IMR-90 (cell line): Measurements from ENCODE around the gene PIK3C3. TPM values are rescaled to one million over a fixed set of nuclear protein-coding genes. Genes with fewer than 3 reads are reported as not detected.

ENCODE experiments used
- ATAC-seq: fragments of 200-7000 bp; cut with Tn5 transposase; 2 replicates; pipeline ENCODE4 v1.9.1; 2020; ENCODE audit warnings: low read depth, mild to moderate bottlenecking, moderate library complexity
- BruUV-seq: library from RNA; stranded (reverse); fragments of 400-500 nt; replicated peaks from 2 replicates; lab custom pipeline; 2021; lab: Mats Ljungman, UMichigan
- CTCF ChIA-PET: fragments of 300-600 bp; formaldehyde crosslinking; extraction: SDS; loops from one replicate; lab custom pipeline; 2021; ENCODE audit warnings: antibody characterized with exemption; lab: Yijun Ruan, JAX
- POLR2A ChIA-PET: fragments of 300-600 bp; sonication (Branson Sonifier 250); formaldehyde crosslinking; loops from one replicate; lab custom pipeline; 2022; ENCODE audit warnings: antibody characterized with exemption; ENCODE audit not compliant: unreplicated experiment; lab: Charles Lee
- DNase-seq: peaks from one replicate; pipeline ENCODE4 v3.0.0; 2013
- H2AFZ ChIP-seq: replicated peaks from 2 replicates; pipeline ENCODE3; 2013; ENCODE audit warnings: low read length, mild to moderate bottlenecking; ENCODE audit not compliant: poor library complexity
- H2AK5ac ChIP-seq: 2 replicates; pipeline ENCODE4 v1.6.1; 2013; ENCODE audit warnings: low read depth, low read length, inconsistent platforms
- H2AK9ac ChIP-seq: replicated peaks from 2 replicates; pipeline ENCODE3; 2013; ENCODE audit warnings: mild to moderate bottlenecking, low read depth, low read length, moderate library complexity; ENCODE audit not compliant: poor library complexity
- H2BK120ac ChIP-seq: 2 replicates; pipeline ENCODE4 v1.6.1; 2013; ENCODE audit warnings: low read depth, low read length, inconsistent platforms
- H2BK15ac ChIP-seq: 3 replicates; pipeline ENCODE4 v1.6.1; 2013; ENCODE audit warnings: low read depth, low read length, inconsistent platforms
- H2BK20ac ChIP-seq: 2 replicates; pipeline ENCODE4 v1.6.1; 2013; ENCODE audit warnings: low read depth, mild to moderate bottlenecking, inconsistent platforms, low read length, moderate library complexity
- H2BK5ac ChIP-seq: 2 replicates; pipeline ENCODE4 v1.6.1; 2013; ENCODE audit warnings: mild to moderate bottlenecking, low read depth, low read length, inconsistent platforms; ENCODE audit not compliant: poor library complexity, severe bottlenecking
- H3K14ac ChIP-seq: replicated peaks from 2 replicates; pipeline ENCODE4 v1.6.1; 2013; ENCODE audit warnings: low read depth, low read length, inconsistent platforms
- H3K18ac ChIP-seq: 2 replicates; pipeline ENCODE4 v1.6.1; 2013; ENCODE audit warnings: low read depth, low read length, control low read depth
- H3K23ac ChIP-seq: 2 replicates; pipeline ENCODE4 v1.6.1; 2013; ENCODE audit warnings: low read depth, low read length, inconsistent platforms
- H3K27ac ChIP-seq: 2 replicates; pipeline ENCODE4 v1.5.1; 2013; ENCODE audit warnings: mild to moderate bottlenecking, control low read depth, low read length; ENCODE audit not compliant: insufficient read depth
- H3K27me3 ChIP-seq: 2 replicates; pipeline ENCODE4 v1.6.1; 2013; ENCODE audit warnings: low read length; ENCODE audit not compliant: control insufficient read depth, insufficient read depth
- H3K36me3 ChIP-seq: 2 replicates; pipeline ENCODE4 v1.6.1; 2013; ENCODE audit warnings: low read length, mixed read lengths; ENCODE audit not compliant: control insufficient read depth, insufficient read depth
- H3K4ac ChIP-seq: 2 replicates; pipeline ENCODE4 v1.6.1; 2013; ENCODE audit warnings: low read depth, low read length, inconsistent platforms
- H3K4me1 ChIP-seq: 2 replicates; pipeline ENCODE4 v1.6.1; 2013; ENCODE audit warnings: low read length, mixed read lengths; ENCODE audit not compliant: control insufficient read depth, insufficient read depth
- H3K4me2 ChIP-seq: 2 replicates; pipeline ENCODE4 v1.6.1; 2013; ENCODE audit warnings: low read depth, mild to moderate bottlenecking, control low read depth, low read length, moderate library complexity
- H3K4me3 ChIP-seq: 2 replicates; pipeline ENCODE4 v1.5.1; 2013; ENCODE audit warnings: low read depth, mild to moderate bottlenecking, control low read depth, low read length, moderate library complexity; ENCODE audit not compliant: insufficient read depth
- H3K56ac ChIP-seq: 2 replicates; pipeline ENCODE4 v1.6.1; 2013; ENCODE audit warnings: low read length, inconsistent platforms; ENCODE audit not compliant: insufficient read depth; ENCODE audit errors: extremely low read depth
- H3K79me1 ChIP-seq, 2 experiments: 2 replicates each; pipeline ENCODE4 v1.6.1; 2013; ENCODE audit warnings: low read length in 2 of 2, inconsistent platforms in 1 of 2, low read depth in 1 of 2
- H3K9ac ChIP-seq: 2 replicates; pipeline ENCODE4 v1.6.1; 2013; ENCODE audit warnings: low read depth, low read length, control low read depth
- H3K9me1 ChIP-seq: 2 replicates; pipeline ENCODE4 v1.6.1; 2013; ENCODE audit warnings: low read length, inconsistent platforms; ENCODE audit not compliant: insufficient read depth
- H3K9me3 ChIP-seq: 2 replicates; pipeline ENCODE4 v1.6.1; 2013; ENCODE audit warnings: low read length; ENCODE audit not compliant: control insufficient read depth, insufficient read depth
- H4K20me1 ChIP-seq: 2 replicates; pipeline ENCODE4 v1.6.1; 2013; ENCODE audit warnings: low read length, inconsistent platforms; ENCODE audit not compliant: insufficient read depth
- H4K5ac ChIP-seq: 2 replicates; pipeline ENCODE4 v1.6.1; 2013; ENCODE audit warnings: mild to moderate bottlenecking, low read depth, low read length, control low read depth
- H4K8ac ChIP-seq, 2 experiments: 2 replicates each; pipeline ENCODE4 v1.6.1; 2013; ENCODE audit warnings: low read depth in 2 of 2, low read length in 2 of 2, control low read depth in 1 of 2, inconsistent platforms in 1 of 2
- H4K91ac ChIP-seq: 2 replicates; pipeline ENCODE4 v1.6.1; 2013; ENCODE audit warnings: low read depth, low read length, inconsistent platforms; ENCODE audit not compliant: insufficient read depth
- BHLHE40 ChIP-seq: fragments of 150-350 bp; IDR thresholded peaks from 2 replicates; pipeline ENCODE4 v1.6.1; 2016; ENCODE audit warnings: mild to moderate bottlenecking, low read depth, low read length
- CEBPB ChIP-seq: IDR thresholded peaks from 2 replicates; pipeline ENCODE4 v1.6.1; 2012; ENCODE audit warnings: low read depth, low read length, improper control_type of control experiment
- CHD1 ChIP-seq: IDR thresholded peaks from 2 replicates; pipeline ENCODE4 v1.6.1; 2012; ENCODE audit warnings: low read depth, low read length, improper control_type of control experiment
- FOS ChIP-seq: fragments of 150-350 bp; IDR thresholded peaks from 2 replicates; pipeline ENCODE4 v1.6.1; 2016; ENCODE audit warnings: low read depth, low read length
- MAFK ChIP-seq: IDR thresholded peaks from 2 replicates; pipeline ENCODE4 v1.6.1; 2012; ENCODE audit warnings: low read depth, low read length, improper control_type of control experiment
- MAZ ChIP-seq: IDR thresholded peaks from 2 replicates; pipeline ENCODE4 v1.6.1; 2012; ENCODE audit warnings: low read depth, mild to moderate bottlenecking, low read length, improper control_type of control experiment, moderate library complexity, borderline replicate concordance
- MXI1 ChIP-seq: IDR thresholded peaks from 2 replicates; pipeline ENCODE4 v1.6.1; 2012; ENCODE audit warnings: low read depth, mild to moderate bottlenecking, low read length, moderate library complexity, borderline replicate concordance
- RAD21 ChIP-seq: IDR thresholded peaks from 2 replicates; pipeline ENCODE4 v1.6.1; 2012; ENCODE audit warnings: low read length, improper control_type of control experiment
- RCOR1 ChIP-seq: IDR thresholded peaks from 2 replicates; pipeline ENCODE4 v1.6.1; 2012; ENCODE audit warnings: mild to moderate bottlenecking, low read length, improper control_type of control experiment; ENCODE audit not compliant: insufficient replicate concordance
- SMC3 ChIP-seq: fragments of 150-350 bp; IDR thresholded peaks from 2 replicates; pipeline ENCODE4 v1.6.1; 2016; ENCODE audit warnings: low read depth, mild to moderate bottlenecking, antibody characterized with exemption, low read length, moderate library complexity
- WGBS, 2 experiments: methylation state at CpG; one replicate each; pipeline versions ENCODE4 v1.1.5 to v1.1.7; 2013; ENCODE audit warnings: missing lambda C conversion rate in 2 of 2; ENCODE audit not compliant: insufficient read length in 1 of 2; ENCODE audit errors: extremely low coverage in 2 of 2; 5-methylcytosine and 5-hydroxymethylcytosine counted together
- dilution Hi-C: fragments of 300-500 bp; cut with HindIII; formaldehyde crosslinking; loops from one replicate; pipeline ENCODE4 v1.14.3; 2018; ENCODE audit warnings: low sequenced_read_pairs; ENCODE audit not compliant: unreplicated experiment
- in situ Hi-C: fragments of 300-500 bp; cut with MboI; formaldehyde crosslinking; loops from 3 replicates; pipeline ENCODE4 v1.14.3; 2019; ENCODE audit warnings: low sequenced_read_pairs, inconsistent platforms, mixed read lengths
- intact Hi-C: fragments of 100-400 bp; cut with micrococcal nuclease; formaldehyde crosslinking; loops from 2 replicates; pipeline ENCODE4 v1.10.0; 2022
- polyA plus RNA-seq, 3 experiments: library from polyadenylated mRNA; depleted of rRNA; stranded (reverse); fragments of >200 nt; gene quantifications; 2 replicates each; pipeline ENCODE4 v1.2.3, GENCODE V29; 2012; ENCODE audit warnings: low replicate concordance in 1 of 3
- total RNA-seq: library from RNA; depleted of rRNA; stranded (reverse); fragments of >200 nt; gene quantifications from 2 replicates; pipeline ENCODE4 v1.2.3, GENCODE V29; 2012
- TF ChIP-seq, protein P1 (sequence below): fragments of 150-350 bp; IDR thresholded peaks from 2 replicates; pipeline ENCODE4 v1.6.1; 2016; ENCODE audit warnings: low read depth, mild to moderate bottlenecking, low read length, moderate library complexity, borderline replicate concordance

PIK3C3 gene
- total and polyA plus RNA-seq, 2 of the 4 experiments (the other 2 are of a cell fraction), result 41.2 to 57.2 TPM

GRCh38 chr18:41922841-41923240 lies 32.2 kb upstream of the PIK3C3 start:
- DNase-seq (no peak), ATAC-seq (no peak)
- no peak overlapping the region for H3K23ac ChIP-seq
- H3K9me1 ChIP-seq, result no peaks in the 10 kb centered on the region
- in situ Hi-C loops (no loop called here), dilution Hi-C loops (no loop called here), intact Hi-C loops (no loop called here)
- no peak overlapping the region for H2BK20ac ChIP-seq
- no peaks in the 10 kb centered on the region for H4K20me1 ChIP-seq
- no peaks in the 10 kb centered on the region for H3K79me1 ChIP-seq
- ChIA-PET POLR2A (no interaction called here), CTCF (no interaction called here)
- no peak overlapping the region for H3K56ac ChIP-seq
- BruUV-seq, result no TSS peak
- H2AFZ ChIP-seq, result no peak overlapping the region
- no peak overlapping the region for H3K14ac ChIP-seq
- no peak overlapping the region for H3K9ac ChIP-seq
- H3K27ac ChIP-seq, result no peak overlapping the region
- H3K27me3 ChIP-seq, result no peaks in the 10 kb centered on the region
- H3K4ac ChIP-seq, result no peak overlapping the region
- no peak overlapping the region for H3K4me3 ChIP-seq
- H2BK120ac ChIP-seq, result no peak overlapping the region
- H2AK9ac ChIP-seq, result no peak overlapping the region
- H4K8ac ChIP-seq, result no peak overlapping the region
- TF ChIP-seq, protein P1, sequence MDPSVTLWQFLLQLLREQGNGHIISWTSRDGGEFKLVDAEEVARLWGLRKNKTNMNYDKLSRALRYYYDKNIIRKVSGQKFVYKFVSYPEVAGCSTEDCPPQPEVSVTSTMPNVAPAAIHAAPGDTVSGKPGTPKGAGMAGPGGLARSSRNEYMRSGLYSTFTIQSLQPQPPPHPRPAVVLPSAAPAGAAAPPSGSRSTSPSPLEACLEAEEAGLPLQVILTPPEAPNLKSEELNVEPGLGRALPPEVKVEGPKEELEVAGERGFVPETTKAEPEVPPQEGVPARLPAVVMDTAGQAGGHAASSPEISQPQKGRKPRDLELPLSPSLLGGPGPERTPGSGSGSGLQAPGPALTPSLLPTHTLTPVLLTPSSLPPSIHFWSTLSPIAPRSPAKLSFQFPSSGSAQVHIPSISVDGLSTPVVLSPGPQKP, result no peak
- TF ChIP-seq MAZ (no peak), MXI1 (no peak), FOS (no peak), BHLHE40 (no peak), CEBPB (no peak), MAFK (no peak), SMC3 (no peak), RCOR1 (no peak), CHD1 (no peak), RAD21 (no peak)
- H3K4me1 ChIP-seq, result no peaks in the 10 kb centered on the region
- no CpG with 5 or more reads among the region's 1 CpG for WGBS, 2 experiments
- H3K9me3 ChIP-seq, result no peaks in the 10 kb centered on the region
- H3K36me3 ChIP-seq, result no peaks in the 10 kb centered on the region
- H2AK5ac ChIP-seq, result no peak overlapping the region
- no peak overlapping the region for H3K4me2 ChIP-seq
- H2BK15ac ChIP-seq, result no peak overlapping the region
- no peak overlapping the region for H4K5ac ChIP-seq
- H4K91ac ChIP-seq, result no peak overlapping the region
- no peak overlapping the region for H2BK5ac ChIP-seq
- H3K18ac ChIP-seq, result no peak overlapping the region
